ENCODE data around the gene HSPB6. TPM values are rescaled to one million over a fixed set of nuclear protein-coding genes. Genes with fewer than 3 reads are reported as not detected.

HSPB6 gene
- total RNA-seq, 1 donor from 2014 or later = 80.9 TPM

GRCh38 chr19:35767288-35768081 lies 10.7 kb upstream of the HSPB6 start:
- no peak for DNase-seq (ENCODE audit: low spot score)

- DNase-seq (ENCODE audit: low spot score) = no peak
Measured at GRCh38 chr19:35766571-35767104, 9.8 kb upstream of the HSPB6 start.

DNA sequence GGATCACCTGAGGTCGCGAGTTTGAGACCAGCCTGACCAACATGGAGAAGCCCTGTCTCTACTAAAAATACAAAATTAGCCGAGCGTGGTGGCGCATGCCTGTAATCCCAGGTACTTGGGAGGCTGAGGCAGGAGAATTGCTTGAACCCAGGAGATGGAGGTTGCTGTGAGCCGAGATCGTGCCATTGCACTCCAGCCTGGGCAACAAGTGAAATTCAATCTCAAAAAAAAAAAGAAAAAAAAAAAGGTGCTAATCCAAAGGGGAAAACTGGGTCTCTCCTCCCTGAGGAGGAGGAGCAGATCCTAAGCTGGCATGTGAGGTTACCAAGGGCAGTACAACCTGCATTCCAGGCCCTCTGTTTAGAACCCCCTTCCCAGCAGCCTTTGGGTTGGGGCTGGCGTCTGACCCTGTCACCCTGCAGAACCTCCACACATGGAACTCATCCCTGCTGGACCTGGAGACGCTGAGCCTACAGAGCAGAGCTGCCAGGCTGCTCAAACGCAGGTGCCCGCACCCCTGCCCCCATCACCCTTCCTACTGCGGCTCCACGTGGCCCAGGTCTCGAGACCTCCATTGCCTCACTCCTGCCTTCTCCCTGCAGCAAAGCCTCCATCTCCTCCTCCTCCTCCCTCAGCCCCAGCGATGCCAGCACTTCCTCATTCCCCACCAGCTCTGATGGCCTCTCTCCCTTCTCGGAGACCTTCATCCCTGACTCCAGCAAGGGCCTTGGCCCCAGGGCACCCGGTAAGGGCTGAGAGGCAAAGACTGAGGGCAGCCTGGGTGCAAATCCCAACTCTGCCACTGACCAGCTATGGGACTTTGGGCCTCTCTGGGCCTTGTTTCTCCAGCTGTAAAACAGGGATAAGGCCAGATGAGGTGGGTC lies 7.8 kb upstream of the HSPB6 start:
- DNase-seq (ENCODE audit: low spot score) = no peak

GRCh38 chr19:35760711-35761349 lies 4.0 kb upstream of the HSPB6 start:
- no peak for DNase-seq (ENCODE audit: low spot score)

DNA sequence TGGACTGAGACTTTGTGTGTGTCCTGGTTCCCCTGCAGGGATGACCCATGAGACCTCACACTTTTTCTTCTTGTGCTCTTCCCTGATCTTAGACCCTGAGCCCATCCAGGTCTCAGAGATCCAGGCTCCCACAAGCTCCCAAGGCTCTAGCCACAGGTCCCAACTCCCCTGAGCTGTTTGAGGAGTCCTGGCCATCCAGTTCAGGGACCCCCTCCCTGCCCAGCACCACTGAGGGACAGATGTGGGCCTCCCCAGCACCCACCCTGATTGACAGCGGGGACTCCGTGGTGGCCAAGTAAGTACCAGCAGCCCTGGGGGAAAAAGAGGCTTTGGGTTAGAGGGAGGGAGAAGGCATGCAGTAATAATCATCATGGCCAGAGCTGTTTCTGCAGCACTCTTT lies 2.9 kb upstream of the HSPB6 start:
- DNase-seq (ENCODE audit: low spot score) = no peak

GRCh38 chr19:35757749-35758608 lies 1.1 kb upstream of the HSPB6 start, which contains the start of gene PROSER3:
Gene PROSER3, plus strand, starts transcription at chr19:35758176. Its CDS starts 40 bp downstream, at chr19:35758216.
- DNase-seq (ENCODE audit: low spot score) = peak; percentile 99

GRCh38 chr19:35757231-35757748 lies 461 bp upstream of the HSPB6 start:
- peak; percentile 81 for DNase-seq (ENCODE audit: low spot score)

- peak; percentile 85 for DNase-seq (ENCODE audit: low spot score)
Measured at GRCh38 chr19:35755550-35756376, 1.1 kb downstream of the HSPB6 start.

DNA sequence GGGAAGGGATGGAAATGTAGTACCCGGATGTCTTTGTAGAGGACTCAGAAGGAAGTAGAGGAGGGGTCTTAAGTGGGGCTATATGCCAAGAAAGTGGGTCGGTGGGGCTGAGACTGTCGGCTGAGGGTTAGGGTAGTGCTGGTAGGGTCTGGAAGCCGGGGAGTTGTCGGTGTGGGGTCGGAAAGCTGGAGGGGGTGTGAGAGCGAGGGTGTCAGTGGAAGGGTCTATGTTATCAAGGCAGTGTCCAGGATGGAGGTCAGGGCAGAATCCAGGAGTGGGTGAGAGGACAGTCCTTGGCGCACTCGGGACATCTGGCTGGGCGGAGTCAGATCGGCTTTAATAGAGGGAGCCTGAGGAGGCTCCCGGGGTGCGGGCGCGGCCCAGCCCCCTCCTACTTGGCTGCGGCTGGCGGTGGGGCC lies 1.7 kb downstream of the HSPB6 start:
- DNase-seq (ENCODE audit: low spot score) = no peak

GRCh38 chr19:35754370-35755130 lies 2.3 kb downstream of the HSPB6 start:
- DNase-seq (ENCODE audit: low spot score) = peak; percentile 44

- DNase-seq (ENCODE audit: low spot score) = peak; percentile 45
Measured at GRCh38 chr19:35753634-35754369, 3.0 kb downstream of the HSPB6 start.

DNA sequence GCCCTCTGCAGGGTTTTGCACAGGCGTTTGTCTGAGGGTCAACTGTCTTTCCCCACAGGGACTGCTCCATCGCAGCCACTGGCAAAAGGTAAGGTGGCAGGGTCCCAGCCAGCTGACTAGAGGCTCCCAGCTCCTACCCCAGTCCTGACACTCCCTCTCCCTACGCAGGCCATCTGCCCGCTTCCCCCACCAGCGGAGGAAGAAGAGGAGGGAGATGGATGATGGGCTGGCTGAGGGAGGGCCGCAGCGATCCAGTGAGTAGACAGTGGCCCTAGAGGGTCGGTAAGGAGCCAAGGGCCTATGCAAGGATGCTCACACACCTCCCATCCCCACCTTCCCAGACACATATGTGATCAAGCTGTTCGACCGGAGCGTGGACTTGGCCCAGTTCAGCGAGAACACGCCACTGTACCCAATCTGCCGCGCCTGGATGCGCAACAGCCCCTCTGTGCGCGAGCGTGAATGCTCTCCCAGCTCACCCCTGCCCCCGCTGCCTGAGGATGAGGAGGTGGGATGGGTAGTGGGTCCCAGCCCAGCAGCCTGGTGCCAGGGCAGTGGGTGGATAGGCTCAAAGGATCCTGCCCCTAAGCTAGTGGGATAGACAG lies 4.0 kb downstream of the HSPB6 start:
- no peak for DNase-seq (ENCODE audit: low spot score)

GRCh38 chr19:35751839-35752745 lies 4.7 kb downstream of the HSPB6 start:
- peak; percentile 38 for DNase-seq (ENCODE audit: low spot score)

DNA sequence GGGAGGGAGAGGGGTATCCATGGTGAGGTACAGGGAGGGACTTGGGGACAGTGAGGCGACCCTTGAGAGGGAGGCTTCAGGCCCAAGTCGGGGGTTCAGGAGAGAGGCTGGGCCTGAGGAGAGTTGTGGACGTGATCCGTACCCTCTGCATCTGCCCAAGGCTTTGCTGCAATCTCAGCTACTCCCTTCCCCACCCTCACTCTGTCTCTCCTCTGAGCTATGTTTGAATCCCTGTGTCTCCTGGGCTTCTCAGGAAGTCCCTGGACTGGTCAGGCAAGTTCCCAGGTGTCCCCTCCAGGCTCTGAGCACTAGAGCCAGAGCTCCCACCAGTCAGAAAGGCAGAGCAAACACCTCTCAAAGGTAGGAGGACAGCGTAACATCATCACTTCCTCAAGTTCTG lies 6.7 kb downstream of the HSPB6 start:
- DNase-seq (ENCODE audit: low spot score) = no peak

DNA sequence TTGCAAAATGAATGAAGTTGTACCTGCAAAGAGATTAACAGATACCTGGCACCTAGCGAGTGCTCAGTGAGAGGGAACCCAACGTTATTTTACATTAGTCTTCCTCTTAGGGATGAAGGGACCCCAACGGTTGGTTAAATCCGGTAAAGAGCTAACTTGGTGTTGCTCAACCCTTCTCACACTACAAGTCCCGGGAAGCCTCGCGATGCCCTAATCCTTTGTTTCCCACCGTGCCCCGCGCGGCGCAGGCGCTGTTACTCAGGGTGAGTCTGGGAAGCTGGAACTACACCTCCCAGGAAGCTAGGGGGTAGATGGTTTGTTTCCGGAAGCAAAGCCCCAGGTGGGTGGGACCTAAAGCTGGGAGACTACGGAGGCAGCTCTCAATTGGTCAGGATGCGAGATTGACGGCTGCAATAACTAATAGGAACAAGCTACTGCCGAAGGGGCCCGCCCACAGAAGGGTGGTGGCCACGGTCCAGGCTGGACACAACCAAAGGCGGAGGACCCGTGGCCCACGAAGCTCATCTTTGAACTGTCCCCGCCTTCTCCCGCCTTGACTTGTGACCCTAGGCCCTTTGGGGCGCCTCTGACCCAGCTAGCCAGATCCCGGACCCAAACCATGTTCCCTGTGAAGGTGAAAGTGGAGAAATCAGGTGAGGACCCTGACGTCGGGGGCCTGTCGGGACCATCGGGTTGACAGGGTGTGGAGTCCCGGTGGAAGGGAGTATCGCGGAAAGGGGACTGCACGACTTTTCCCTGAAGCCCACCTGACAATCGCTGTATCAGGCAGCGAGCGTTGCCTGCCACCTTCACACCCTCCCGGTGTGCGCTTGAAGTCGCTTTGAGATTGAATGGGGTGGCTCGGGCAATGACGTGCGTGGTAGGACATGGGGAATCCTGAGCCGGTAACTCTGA lies 8.5 kb downstream of the HSPB6 start, which contains the start of gene LIN37:
Gene LIN37, plus strand, starts transcription at position 471 of the 915 bp plus-strand sequence. Its CDS starts 149 bp downstream, at position 620.
- peak; percentile 99 for DNase-seq (ENCODE audit: low spot score)

DNA sequence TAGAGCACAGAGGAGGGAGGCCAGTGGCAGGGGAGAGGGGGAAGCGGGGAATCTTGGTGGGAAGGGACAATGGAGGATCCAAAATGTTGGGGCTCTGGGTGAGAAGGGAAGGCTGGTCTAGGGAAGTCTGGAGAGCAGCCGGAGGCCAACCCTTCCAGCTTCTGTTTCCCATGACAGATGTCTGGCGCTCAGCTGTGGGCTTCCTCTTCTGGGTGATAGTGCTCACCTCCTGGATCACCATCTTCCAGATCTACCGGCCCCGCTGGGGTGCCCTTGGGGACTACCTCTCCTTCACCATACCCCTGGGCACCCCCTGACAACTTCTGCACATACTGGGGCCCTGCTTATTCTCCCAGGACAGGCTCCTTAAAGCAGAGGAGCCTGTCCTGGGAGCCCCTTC lies 10.3 kb downstream of the HSPB6 start:
- no peak for DNase-seq (ENCODE audit: low spot score)
